Aorta (tissue), 5 donors: ENCODE data around the gene ZNF217. TPM values are rescaled to one million over a fixed set of nuclear protein-coding genes. Genes with fewer than 3 reads are reported as not detected.
"Not testable (repeated sequence)": the region's sequence is repeated elsewhere in the genome, so short reads cannot be mapped to it uniquely, and the experiment has no call there.

Experiments used
- ATAC-seq: fragments of 200-7000 bp; cut with Tn5 transposase; one replicate; pipeline ENCODE4 v1.9.1; 2022; ENCODE audit warnings: moderate library complexity; ENCODE audit not compliant: low FRiP score
- DNase-seq, 2 donors: peaks; one replicate each; pipeline ENCODE4 v3.0.0-alpha.2; 2020
- H3K27ac ChIP-seq, 2 donors: one replicate each; pipeline ENCODE4 v1.5.1; 2013; ENCODE audit warnings: low read length in 2 of 2, mild to moderate bottlenecking in 2 of 2, moderate library complexity in 2 of 2, control low read depth in 1 of 2, inconsistent platforms in 1 of 2, low read depth in 1 of 2
- H3K27me3 ChIP-seq, 2 donors: one replicate each; pipeline ENCODE4 v1.6.1; 2013; ENCODE audit warnings: control low read depth in 1 of 2, low read length in 1 of 2, mild to moderate bottlenecking in 1 of 2, moderate library complexity in 1 of 2; ENCODE audit not compliant: insufficient read depth in 2 of 2, control insufficient read depth in 1 of 2
- H3K36me3 ChIP-seq, 2 donors: one replicate each; pipeline ENCODE4 v1.6.1; 2013; ENCODE audit warnings: control low read depth in 1 of 2, low read length in 1 of 2, mild to moderate bottlenecking in 1 of 2; ENCODE audit not compliant: insufficient read depth in 2 of 2, control insufficient read depth in 1 of 2
- H3K4me1 ChIP-seq, 2 donors: one replicate each; pipeline ENCODE4 v1.6.1; 2013; ENCODE audit warnings: low read length in 2 of 2, control low read depth in 1 of 2, mild to moderate bottlenecking in 1 of 2, moderate library complexity in 1 of 2; ENCODE audit not compliant: insufficient read depth in 2 of 2, control insufficient read depth in 1 of 2
- H3K4me3 ChIP-seq, 2 donors: one replicate each; pipeline ENCODE4 v1.5.1; 2013; ENCODE audit warnings: low read length in 2 of 2, control low read depth in 1 of 2, mild to moderate bottlenecking in 1 of 2
- H3K9me3 ChIP-seq: one replicate; pipeline ENCODE4 v1.6.1; 2013; ENCODE audit warnings: mild to moderate bottlenecking, low read length; ENCODE audit not compliant: control insufficient read depth
- WGBS, 2 donors: extraction: QIAGEN DNeasy Blood & Tissue Kit; methylation state at CpG; one replicate each; pipeline ENCODE4 v1.1.7; 2013; 5-methylcytosine and 5-hydroxymethylcytosine counted together
- intact Hi-C, 2 donors: fragments of 100-400 bp; cut with DNase I; formaldehyde crosslinking; loops; one replicate each; pipeline versions ENCODE4 v1.14.2 to v1.15.0; 2022
- polyA plus RNA-seq, 2 donors: library from polyadenylated mRNA; stranded (reverse); fragments of 200-250 nt; gene quantifications; one replicate each; pipeline ENCODE4 v1.2.3, GENCODE V29; 2013
- total RNA-seq, 2 donors: library from RNA; stranded (reverse); fragmentation: NEBNext Ultra II Directional; extraction: Animal tissue kit (Norgen Biotek cat#: 25700); gene quantifications; one replicate each; pipeline ENCODE4 v1.2.1, GENCODE V29; 2021
- donor health status: healthy with polysubstance abuse.
- donor health status: Bipolar disorder and iron deficiency.
- donor health status: DM: no; HTN: no; CAD: no.
- donor health status: DM: no; HTN: no; CAD: no.
- donor health status: DM: yes; HTN: yes; CAD: no.

Gene ZNF217
- total and polyA plus RNA-seq, 4 donors, result 3.4 to 30.9 (median 15.3) TPM

DNA sequence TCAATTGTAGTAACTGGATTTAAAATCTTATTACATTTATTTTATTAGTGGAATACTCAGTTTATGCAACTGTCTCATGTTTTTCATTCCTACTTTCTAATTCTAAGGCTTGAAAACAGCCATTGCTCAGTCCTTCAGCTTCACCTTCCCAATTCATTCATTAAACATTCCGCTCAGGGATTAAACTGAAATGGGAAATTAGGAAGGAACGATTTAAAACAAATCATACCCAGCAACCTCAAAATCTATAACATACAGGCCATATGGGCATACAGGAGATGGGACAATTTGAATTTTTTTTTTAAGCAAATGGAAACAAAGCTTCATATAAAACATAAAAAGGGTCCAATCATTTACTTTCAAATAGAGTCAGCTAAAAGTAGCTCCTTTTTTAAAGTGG is 3.5 kb downstream of the ZNF217 start:
- ATAC-seq, DNase-seq, H3K9me3 ChIP-seq, H3K4me3 ChIP-seq, intact Hi-C loops, H3K27ac ChIP-seq, H3K36me3 ChIP-seq, H3K4me1 ChIP-seq, H3K27me3 ChIP-seq: not testable (repeated sequence)
- WGBS, 2 donors, result 83 to 89% methylated on average over 2 of the region's 2 CpGs

DNA sequence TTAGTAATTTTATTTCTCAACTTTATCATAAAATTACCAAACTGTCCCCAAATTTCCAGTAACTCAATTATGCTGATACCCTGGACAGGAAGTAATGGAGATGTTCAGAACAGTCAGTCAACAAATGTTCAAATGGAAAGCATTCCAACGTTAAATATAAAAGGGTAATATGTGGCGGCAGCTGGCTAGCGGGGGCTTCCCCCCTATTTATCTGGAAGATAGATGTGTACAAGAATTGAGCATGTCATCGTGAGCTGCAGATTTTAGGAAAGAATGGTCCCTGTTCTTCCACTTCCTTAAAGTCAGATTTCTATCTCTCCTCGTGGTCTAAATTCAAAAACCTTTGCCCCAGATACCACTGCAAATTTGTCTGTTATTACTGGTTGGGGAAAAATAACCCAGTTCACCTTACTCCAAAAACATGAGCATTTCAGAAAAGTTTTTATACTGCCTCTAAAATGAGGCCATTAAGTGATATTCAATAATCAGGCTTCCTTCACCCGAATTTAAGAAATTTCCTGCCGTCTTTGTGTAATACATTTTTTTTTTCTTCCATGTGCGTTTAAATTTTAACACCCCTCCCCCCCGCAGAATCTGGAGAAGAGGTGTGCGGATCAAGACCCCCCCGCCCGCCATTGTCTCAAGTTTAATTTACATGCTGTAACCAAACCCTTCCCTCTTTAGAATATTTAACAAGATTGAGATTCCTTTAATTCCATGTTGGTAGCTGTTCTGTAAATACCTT is 4.1 kb downstream of the ZNF217 start:
- ATAC-seq, H3K4me3 ChIP-seq, DNase-seq, H3K36me3 ChIP-seq, H3K27me3 ChIP-seq, H3K4me1 ChIP-seq, H3K9me3 ChIP-seq, H3K27ac ChIP-seq: not testable (repeated sequence)
- intact Hi-C loops, result loop anchor here in 1 of 2 donors (10.0 kb wide), 1 partner anchor 235 kb away; no protein-coding TSS in a partner anchor
- WGBS, 2 donors, result 83 to 84% methylated on average over 12 of the region's 12 CpGs

DNA sequence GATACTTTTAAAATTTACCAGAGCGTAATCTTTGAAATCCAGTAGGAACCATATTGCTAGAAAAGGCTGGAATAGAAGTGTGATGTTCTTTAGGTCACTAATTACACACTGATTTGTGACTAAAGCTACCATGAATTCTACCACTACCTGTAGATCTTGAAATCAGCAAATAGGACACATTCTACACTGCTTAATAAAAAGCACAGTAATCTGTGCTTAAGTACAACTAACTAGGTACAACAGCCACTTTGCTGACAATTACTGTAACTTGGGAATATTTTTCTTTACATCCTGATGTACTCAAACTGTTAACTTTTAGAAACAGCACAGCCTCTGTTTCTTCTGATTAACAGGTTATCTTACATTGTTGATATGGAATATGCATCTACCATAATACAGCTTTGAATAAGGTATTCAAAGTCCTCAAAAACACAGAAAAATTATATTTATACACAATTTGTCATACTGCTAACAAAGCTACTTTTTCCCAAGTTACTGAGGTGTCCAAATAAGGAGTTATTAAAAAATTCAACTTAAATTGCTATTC is 6.4 kb downstream of the ZNF217 start:
- H3K9me3 ChIP-seq, H3K27me3 ChIP-seq, H3K27ac ChIP-seq, DNase-seq, H3K36me3 ChIP-seq, H3K4me3 ChIP-seq, H3K4me1 ChIP-seq, ATAC-seq: not testable (repeated sequence)
- intact Hi-C loops, result loop anchor here in 1 of 2 donors (10.0 kb wide), 1 partner anchor 238 kb away; no protein-coding TSS in a partner anchor
- 98 to 100% methylated on average over 1 of the region's 1 CpG for WGBS, 2 donors

DNA sequence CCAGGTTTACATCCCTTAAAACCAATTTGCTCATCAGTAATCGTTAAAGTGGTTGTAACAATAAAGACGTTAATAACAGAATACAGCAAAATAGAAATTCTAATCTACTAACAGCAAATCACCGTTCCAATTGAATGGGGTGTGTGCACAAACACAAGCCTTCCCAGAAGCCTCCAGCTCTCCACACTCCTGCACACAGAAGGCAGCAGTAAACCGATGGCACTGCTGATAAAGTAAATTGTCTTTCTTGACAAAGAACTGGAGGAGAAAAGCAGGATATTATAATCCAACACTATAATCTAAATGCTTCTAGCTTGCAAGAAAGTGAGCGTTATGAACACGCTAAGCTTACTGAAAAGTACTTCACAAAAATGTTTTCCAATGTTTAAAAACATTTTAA is 7.0 kb downstream of the ZNF217 start:
- H3K36me3 ChIP-seq, result peaks cover 0 to 3% of the 10 kb centered on the region in 2 donors
- H3K27ac ChIP-seq, result no peak overlapping the region
- no peak overlapping the region for H3K4me3 ChIP-seq
- ATAC-seq (no peak), DNase-seq (no peak)
- no peaks in the 10 kb centered on the region for H3K4me1 ChIP-seq
- intact Hi-C loops, result loop anchor here in 1 of 2 donors (10.0 kb wide), 1 partner anchor 238 kb away; no protein-coding TSS in a partner anchor
- H3K27me3 ChIP-seq, result no peaks in the 10 kb centered on the region
- H3K9me3 ChIP-seq, result no peaks in the 10 kb centered on the region
- 88% methylated on average over 6 of the region's 6 CpGs for WGBS, 2 donors

DNA sequence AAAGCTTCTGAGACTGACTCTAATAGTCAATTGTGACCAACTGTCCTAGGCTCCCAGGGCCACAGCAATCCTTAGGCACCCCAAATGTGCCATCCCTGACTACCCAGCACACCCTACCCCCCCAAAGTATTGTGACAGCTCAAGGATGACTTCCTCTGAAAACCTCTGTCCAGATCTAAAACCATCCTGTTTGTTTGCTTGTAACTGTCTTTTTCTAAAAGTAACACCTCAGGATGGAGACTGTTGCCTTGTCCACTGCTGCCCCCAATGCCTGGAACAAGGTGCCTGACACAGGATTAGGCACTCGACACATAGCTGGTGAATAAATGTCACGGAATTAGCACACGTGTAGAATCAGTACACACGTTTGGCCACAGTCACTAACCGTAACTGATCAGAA is 7.7 kb downstream of the ZNF217 start:
- not testable (repeated sequence) for H3K4me3 ChIP-seq, H3K27me3 ChIP-seq, H3K36me3 ChIP-seq, DNase-seq, H3K9me3 ChIP-seq, H3K4me1 ChIP-seq, H3K27ac ChIP-seq, ATAC-seq
- WGBS, 2 donors, result 90 to 95% methylated on average over 5 of the region's 5 CpGs
- intact Hi-C loops, result loop anchor here in 1 of 2 donors (10.0 kb wide), 1 partner anchor 239 kb away; no protein-coding TSS in a partner anchor

DNA sequence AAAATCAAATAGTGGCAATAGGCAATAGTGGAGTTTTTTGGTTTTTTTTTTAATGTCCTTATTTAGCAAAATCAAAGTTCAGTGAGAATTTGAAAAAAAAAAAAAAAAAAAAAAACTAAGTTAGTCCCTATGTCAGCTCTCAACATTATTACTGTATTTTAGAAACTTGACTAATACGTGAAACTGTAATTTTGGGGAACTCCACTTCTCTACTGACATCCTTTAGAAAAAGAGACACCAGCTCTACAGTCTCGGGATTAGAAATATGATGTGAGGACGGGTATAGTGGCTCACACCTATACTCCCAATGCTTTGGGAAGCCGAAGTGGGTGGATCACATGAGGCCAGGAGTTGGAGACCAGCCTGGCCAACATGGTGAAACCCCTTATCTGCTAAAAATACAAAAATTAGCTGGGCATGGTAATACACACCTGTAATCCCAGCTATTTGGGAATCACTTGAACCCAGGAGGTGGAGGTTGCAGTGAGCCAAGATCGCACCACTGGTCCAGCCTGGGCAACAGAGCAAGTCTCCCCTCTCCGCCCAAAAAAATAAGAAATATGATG is 8.6 kb downstream of the ZNF217 start:
- H3K9me3 ChIP-seq, ATAC-seq, H3K36me3 ChIP-seq, DNase-seq, H3K27me3 ChIP-seq, H3K4me3 ChIP-seq, H3K4me1 ChIP-seq, H3K27ac ChIP-seq: not testable (repeated sequence)
- intact Hi-C loops, result loop anchor here in 1 of 2 donors (10.0 kb wide), 1 partner anchor 240 kb away; no protein-coding TSS in a partner anchor
- WGBS, 2 donors, result 93 to 98% methylated on average over 6 of the region's 6 CpGs

DNA sequence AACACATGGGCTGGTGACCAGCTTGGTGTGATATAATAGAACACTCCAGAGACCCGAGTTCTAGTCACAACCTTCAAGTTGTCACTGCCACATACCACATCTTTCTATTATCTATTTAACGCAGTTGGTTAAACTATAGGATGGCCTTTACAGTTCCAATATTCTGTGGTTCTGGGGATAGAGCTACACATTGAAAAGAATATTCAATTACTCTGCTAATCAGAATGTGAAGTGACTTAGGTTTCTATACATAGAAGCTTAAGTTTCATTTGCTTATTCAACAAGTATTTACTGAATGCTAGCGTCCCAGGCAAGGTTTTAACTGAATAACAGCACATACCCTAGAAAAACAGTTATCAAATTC is 9.1 kb downstream of the ZNF217 start:
- DNase-seq, H3K4me3 ChIP-seq, H3K9me3 ChIP-seq, H3K36me3 ChIP-seq, H3K27me3 ChIP-seq, H3K4me1 ChIP-seq, ATAC-seq, H3K27ac ChIP-seq: not testable (repeated sequence)
- WGBS, 2 donors, result 75 to 88% methylated on average over 3 of the region's 3 CpGs
- intact Hi-C loops, result loop anchor here in 1 of 2 donors (10.0 kb wide), 1 partner anchor 240 kb away; no protein-coding TSS in a partner anchor

DNA sequence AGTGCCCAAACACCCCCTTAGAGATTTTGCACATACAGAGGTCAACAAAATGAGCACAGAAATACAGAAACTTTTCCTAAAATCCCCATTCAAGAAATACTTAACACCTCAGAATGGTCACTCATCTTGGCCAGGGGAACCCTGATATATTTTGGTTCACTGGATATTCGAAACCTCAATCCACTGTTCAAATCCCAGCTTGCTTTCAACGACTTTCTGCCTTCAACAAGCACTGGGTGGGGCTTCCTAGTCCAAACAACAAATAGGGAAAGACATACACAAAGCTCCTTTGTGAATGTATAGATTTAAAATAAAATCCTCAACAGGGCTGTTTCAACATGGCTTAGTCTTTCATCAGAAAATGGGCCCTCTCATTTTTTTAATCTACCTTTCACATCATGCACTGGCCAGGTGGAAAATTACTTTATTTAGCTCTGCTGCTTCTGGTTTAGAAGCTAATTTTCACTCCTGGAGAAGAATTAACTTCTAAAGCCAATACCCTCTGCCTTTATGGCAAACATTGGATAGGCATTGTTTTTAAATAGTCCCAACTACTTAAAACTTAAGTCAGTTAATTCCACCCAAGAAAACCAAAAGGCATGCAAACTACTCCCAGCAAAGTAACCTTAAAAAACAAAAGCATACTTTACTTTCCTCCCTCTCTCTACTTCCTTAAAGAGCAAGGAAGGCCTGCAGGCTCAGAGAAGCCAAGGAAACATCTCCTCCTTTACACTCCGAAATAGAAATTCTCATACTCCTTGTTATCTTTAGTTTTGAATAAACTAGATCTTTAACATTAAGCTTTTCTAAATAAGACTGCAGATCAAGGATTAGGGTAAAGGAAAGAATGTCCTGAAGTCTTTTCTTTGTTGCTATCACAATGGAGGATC is 9.7 kb downstream of the ZNF217 start:
- H3K27ac ChIP-seq, result not testable (repeated sequence)
- intact Hi-C loops, result loop anchor here in 1 of 2 donors (10.0 kb wide), 1 partner anchor 241 kb away; no protein-coding TSS in a partner anchor

More for the DNA sequence above, 9.7 kb downstream of the ZNF217 start:
- H3K4me1 ChIP-seq, H3K9me3 ChIP-seq, H3K27me3 ChIP-seq, DNase-seq, H3K4me3 ChIP-seq, ATAC-seq, H3K36me3 ChIP-seq: not testable (repeated sequence)
- 59 to 61% methylated on average over 3 of the region's 3 CpGs for WGBS, 2 donors
